Calu3 (cell line): ENCODE results near the gene PCNT. TPM values are rescaled to one million over a fixed set of nuclear protein-coding genes. Genes with fewer than 3 reads are reported as not detected.

Experiments used
- BruUV-seq: library from RNA; stranded (reverse); fragments of 400-500 nt; replicated peaks from 2 replicates; lab custom pipeline; 2021; lab: Mats Ljungman, UMichigan
- CTCF ChIA-PET: fragments of 300-600 bp; sonication (Branson Sonifier 250); formaldehyde crosslinking; loops from one replicate; lab custom pipeline; 2022; ENCODE audit warnings: antibody characterized with exemption; lab: Charles Lee
- DNase-seq: peaks from one replicate; pipeline ENCODE4 v3.0.0; 2022
- H3K27ac Mint-ChIP-seq: one replicate; pipeline ENCODE4 v1.8.0; 2022; ENCODE audit warnings: mixed read lengths; ENCODE audit not compliant: unreplicated experiment
- H3K27me3 Mint-ChIP-seq: one replicate; pipeline ENCODE4 v1.8.0; 2022; ENCODE audit warnings: mixed read lengths; ENCODE audit not compliant: unreplicated experiment
- H3K36me3 Mint-ChIP-seq: one replicate; pipeline ENCODE4 v1.8.0; 2022; ENCODE audit warnings: mild to moderate bottlenecking, moderate library complexity, mixed read lengths; ENCODE audit not compliant: insufficient read depth, unreplicated experiment
- H3K4me1 Mint-ChIP-seq: one replicate; pipeline ENCODE4 v1.8.0; 2022; ENCODE audit warnings: mild to moderate bottlenecking, low read depth, mixed read lengths; ENCODE audit not compliant: unreplicated experiment
- H3K4me3 Mint-ChIP-seq: one replicate; pipeline ENCODE4 v1.8.0; 2022; ENCODE audit warnings: mild to moderate bottlenecking, low read depth, moderate library complexity, mixed read lengths; ENCODE audit not compliant: unreplicated experiment
- H3K9me3 Mint-ChIP-seq: one replicate; pipeline ENCODE4 v1.8.0; 2022; ENCODE audit warnings: low read depth, mixed read lengths; ENCODE audit not compliant: unreplicated experiment
- CTCF ChIP-seq: fragments of 200-600 bp; IDR thresholded peaks from one replicate; pipeline ENCODE4 v1.8.0; 2022; ENCODE audit warnings: antibody characterized with exemption; ENCODE audit not compliant: unreplicated experiment
- intact Hi-C: fragments of 100-400 bp; cut with micrococcal nuclease; formaldehyde crosslinking; loops from one replicate; pipeline ENCODE4 v1.10.0; 2022; ENCODE audit not compliant: unreplicated experiment
- total RNA-seq: library from RNA; stranded (reverse); gene quantifications from 2 replicates; pipeline ENCODE4 v1.2.3, GENCODE V29; 2022

The PCNT gene
- total RNA-seq, 1 experiment from 2014 or later: 32.2 TPM

DNA sequence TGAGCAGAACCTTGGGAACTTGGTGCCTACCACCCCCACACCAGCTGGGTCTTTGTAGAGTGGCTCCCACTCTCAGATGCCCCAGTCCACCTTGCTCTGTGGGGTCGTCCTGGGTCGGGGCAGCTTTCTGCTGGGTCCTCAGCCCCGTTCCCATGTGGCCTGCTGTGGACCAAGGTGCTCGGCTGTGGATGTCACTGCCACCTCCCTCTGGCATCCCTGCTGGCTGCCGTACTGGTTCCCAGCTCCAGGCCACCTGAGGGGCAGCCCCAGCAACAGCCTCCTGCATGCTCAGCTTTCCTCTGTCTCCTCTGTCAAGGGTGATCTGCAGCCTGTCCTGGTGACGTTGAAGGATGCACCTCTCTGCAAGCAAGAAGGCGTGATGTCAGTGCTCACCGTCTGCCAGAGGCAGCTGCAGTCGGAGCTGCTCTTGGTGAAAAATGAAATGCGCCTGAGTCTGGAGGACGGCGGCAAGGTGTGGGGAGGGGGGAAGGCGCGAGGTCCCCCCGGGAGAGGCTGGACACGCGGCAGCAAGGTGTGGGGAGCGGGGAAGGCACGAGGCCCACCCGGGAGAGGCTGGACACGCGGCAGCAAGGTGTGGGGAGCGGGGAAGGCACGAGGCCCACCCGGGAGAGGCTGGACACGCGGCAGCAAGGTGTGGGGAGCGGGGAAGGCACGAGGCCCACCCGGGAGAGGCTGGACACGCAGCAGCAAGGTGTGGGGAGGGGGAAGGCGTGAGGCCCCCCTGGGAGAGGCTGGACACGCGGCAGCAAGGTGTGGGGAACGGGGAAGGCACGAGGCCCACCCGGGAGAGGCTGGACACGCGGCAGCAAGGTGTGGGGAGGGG, 88.8 kb downstream of the PCNT start:
- BruUV-seq: no TSS peak
- CTCF ChIA-PET: no interaction called here
- Mint-ChIP-seq H3K4me1 (no peaks in the 10 kb centered on the region), H3K36me3 (peaks cover 4% of the 10 kb centered on the region), H3K4me3 (no peak overlapping the region), H3K27ac (no peak overlapping the region), H3K9me3 (no peaks in the 10 kb centered on the region), H3K27me3 (no peaks in the 10 kb centered on the region)
- no peak for TF ChIP-seq CTCF
- DNase-seq: no peak
- intact Hi-C loops: no loop called here

- peaks cover 4% of the 10 kb centered on the region for H3K36me3 Mint-ChIP-seq
Observed at GRCh38 chr21:46413365-46413696, 89.4 kb downstream of the PCNT start.

GRCh38 chr21:46414965-46415275, 91.0 kb downstream of the PCNT start:
- BruUV-seq: no TSS peak
- no peaks in the 10 kb centered on the region for H3K4me1 Mint-ChIP-seq
- intact Hi-C loops: no loop called here
- peaks cover 4% of the 10 kb centered on the region for H3K36me3 Mint-ChIP-seq
- no peak overlapping the region for H3K4me3 Mint-ChIP-seq
- no peaks in the 10 kb centered on the region for H3K9me3 Mint-ChIP-seq
- CTCF ChIA-PET: no interaction called here
- no peak overlapping the region for H3K27ac Mint-ChIP-seq
- no peak for DNase-seq
- no peak for TF ChIP-seq CTCF
- no peaks in the 10 kb centered on the region for H3K27me3 Mint-ChIP-seq

More at GRCh38 chr21:46413365-46413696, 89.4 kb downstream of the PCNT start:
- no peaks in the 10 kb centered on the region for H3K27me3 Mint-ChIP-seq
- CTCF ChIA-PET: no interaction called here
- no peak for TF ChIP-seq CTCF
- no peak for DNase-seq
- no TSS peak for BruUV-seq
- H3K27ac Mint-ChIP-seq: no peak overlapping the region
- no peaks in the 10 kb centered on the region for H3K9me3 Mint-ChIP-seq
- no peak overlapping the region for H3K4me3 Mint-ChIP-seq
- no peaks in the 10 kb centered on the region for H3K4me1 Mint-ChIP-seq
- intact Hi-C loops: no loop called here

DNA sequence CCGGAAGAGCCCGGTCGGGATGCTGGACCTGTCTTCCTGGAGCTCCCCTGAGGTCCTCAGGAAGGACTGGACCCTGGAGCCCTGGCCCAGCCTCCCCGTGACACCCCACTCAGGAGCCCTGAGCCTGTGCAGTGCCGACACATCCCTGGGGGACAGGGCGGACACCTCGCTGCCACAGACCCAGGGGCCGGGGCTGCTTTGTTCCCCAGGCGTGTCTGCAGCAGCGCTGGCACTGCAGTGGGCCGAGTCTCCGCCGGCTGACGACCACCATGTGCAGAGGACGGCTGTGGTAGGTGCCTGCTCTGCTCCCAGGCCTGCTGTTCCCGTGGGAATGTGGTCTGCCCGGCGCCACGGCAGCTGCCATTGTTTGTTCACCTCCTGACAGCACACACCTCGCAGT, 92.6 kb downstream of the PCNT start:
- BruUV-seq: no TSS peak
- Mint-ChIP-seq H3K9me3 (no peaks in the 10 kb centered on the region), H3K4me3 (no peak overlapping the region), H3K4me1 (no peaks in the 10 kb centered on the region), H3K27ac (no peak overlapping the region), H3K36me3 (peaks cover 15% of the 10 kb centered on the region), H3K27me3 (no peaks in the 10 kb centered on the region)
- no peak for DNase-seq
- CTCF ChIA-PET: no interaction called here
- intact Hi-C loops: no loop called here
- no peak for TF ChIP-seq CTCF
